Motor neuron (in vitro differentiated cells): ENCODE results near the gene PITPNM3. TPM values are rescaled to one million over a fixed set of nuclear protein-coding genes. Genes with fewer than 3 reads are reported as not detected.

ENCODE experiments used
- ATAC-seq, 8 experiments: fragments of 200-7000 bp; cut with Tn5 transposase; replicated peaks in 6 of 8; 2 replicates each; pipeline ENCODE4 v1.8.0; 2021; ENCODE audit warnings: mild to moderate bottlenecking in 8 of 8, moderate library complexity in 8 of 8
- H3K27ac ChIP-seq, 2 donors: fragments of 250-450 bp; sonication (Bioruptor Pico); 2 replicates each; pipeline ENCODE4 v1.9.0; 2021; ENCODE audit warnings: antibody characterized with exemption in 2 of 2, mild to moderate bottlenecking in 2 of 2, moderate library complexity in 1 of 2
- H3K4me1 ChIP-seq, 2 donors: fragments of 250-450 bp; sonication (Bioruptor Pico); replicated peaks in 1 of 2; 2 replicates each; pipeline ENCODE4 v1.6.1; 2021; ENCODE audit warnings: antibody characterized with exemption in 2 of 2, mild to moderate bottlenecking in 2 of 2, moderate library complexity in 1 of 2
- H3K4me3 ChIP-seq, 5 donors: fragments of 250-450 bp; sonication (Bioruptor Pico); 2 replicates each; pipeline ENCODE4 v1.9.0; 2021; ENCODE audit warnings: antibody characterized with exemption in 5 of 5, mild to moderate bottlenecking in 5 of 5, moderate library complexity in 4 of 5
- WGBS, 10 experiments: fragments of 450-650 bp; shearing (Covaris generic); methylation state at CpG; one replicate each; pipeline ENCODE4 v1.0.0; 2022; 5-methylcytosine and 5-hydroxymethylcytosine counted together
- in situ Hi-C, 9 experiments: fragments of 400-800 bp; cut with MboI; loops; one replicate each; pipeline ENCODE4 v1.15.0; 2021; ENCODE audit warnings: low sequenced_read_pairs in 9 of 9, low pct_unique_long_range_greater_than_20kb in 2 of 9; ENCODE audit not compliant: unreplicated experiment in 9 of 9
- total RNA-seq, 8 experiments: library from RNA; unstranded; fragments of 300-600 nt; gene quantifications; 2 replicates each; pipeline versions ENCODE4 v1.2.3 to v1.2.4, GENCODE V29; 2022

PITPNM3 gene
- total RNA-seq, 8 experiments from 2014 or later, result 0.31 to 10.1 (median 1.7) TPM

DNA sequence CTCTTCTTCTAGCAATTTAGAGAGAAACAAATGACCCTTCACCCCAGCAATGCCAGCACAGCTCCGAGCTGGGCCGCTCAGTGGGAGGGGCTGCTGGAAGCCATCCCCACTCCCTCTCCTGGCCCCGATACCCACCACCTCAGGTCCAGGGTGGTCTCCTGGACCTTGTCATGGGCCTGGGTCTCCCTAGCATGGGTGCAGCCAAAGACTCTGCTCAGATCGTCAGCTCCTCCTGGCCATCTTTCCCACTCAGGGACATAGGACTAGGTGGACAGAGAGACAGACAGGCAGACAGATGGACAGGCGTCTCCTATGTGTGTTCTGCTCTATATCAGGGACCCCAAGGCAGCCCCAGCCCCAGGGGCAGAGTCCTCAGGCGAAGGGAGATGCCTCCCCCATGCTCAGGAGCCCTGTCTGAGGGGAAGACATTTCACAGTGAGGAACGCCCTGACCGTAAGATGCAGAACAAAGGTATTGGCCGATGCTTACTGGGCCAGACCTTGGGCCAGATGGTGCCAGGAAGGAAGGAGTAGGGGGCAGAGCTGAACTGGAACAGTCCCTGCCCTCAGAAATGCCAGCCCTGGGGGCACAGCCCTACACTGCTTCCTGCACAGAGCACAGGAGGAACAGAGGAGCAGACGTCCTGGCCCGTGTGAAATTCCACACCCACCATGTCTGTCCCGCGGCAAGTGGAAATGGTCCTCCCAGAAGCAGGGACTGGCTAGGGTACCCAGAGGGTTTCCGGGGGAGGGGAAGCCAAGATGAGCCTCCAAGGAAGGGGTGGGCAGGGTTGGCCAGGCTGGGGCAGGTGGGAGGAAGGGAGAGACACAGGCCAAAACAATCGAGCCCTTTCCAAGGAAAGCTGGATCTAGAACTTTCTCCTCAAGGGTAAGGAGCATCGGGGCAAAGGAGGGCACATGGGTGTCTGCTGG, 13.0 kb downstream of the PITPNM3 start:
- ATAC-seq, result no peak
- H3K4me3 ChIP-seq, result no peak overlapping the region
- WGBS, 10 experiments, result 0 to 94% (median 56%) methylated on average over 1 to 7 of the region's 16 CpGs; no CpG with 5 or more reads in 2 of the 10 experiments
- H3K4me1 ChIP-seq, result no peaks in the 10 kb centered on the region
- in situ Hi-C loops, result no loop called here
- H3K27ac ChIP-seq, result no peak overlapping the region

GRCh38 chr17:6542577-6542976, 13.8 kb downstream of the PITPNM3 start:
- no peak for ATAC-seq
- 83 to 100% (median 86%) methylated on average over 1 to 4 of the region's 4 CpGs; no CpG with 5 or more reads in 5 of the 10 experiments for WGBS, 10 experiments
- in situ Hi-C loops, result no loop called here
- H3K27ac ChIP-seq, result no peak overlapping the region
- no peak overlapping the region for H3K4me3 ChIP-seq
- no peaks in the 10 kb centered on the region for H3K4me1 ChIP-seq

- H3K27ac ChIP-seq, result no peak overlapping the region
- H3K4me3 ChIP-seq, result no peak overlapping the region
- H3K4me1 ChIP-seq, result no peaks in the 10 kb centered on the region
- WGBS, 10 experiments, result 80 to 100% (median 89%) methylated on average over 2 to 4 of the region's 4 CpGs; no CpG with 5 or more reads in 6 of the 10 experiments
- in situ Hi-C loops, result no loop called here
- ATAC-seq, result no peak
These were observed 14.5 kb downstream of the PITPNM3 start for GRCh38 chr17:6541886-6542285.

GRCh38 chr17:6539871-6540270, 16.5 kb downstream of the PITPNM3 start:
- in situ Hi-C loops, result no loop called here
- Histone ChIP-seq H3K27ac (no peak overlapping the region), H3K4me1 (no peaks in the 10 kb centered on the region), H3K4me3 (no peak overlapping the region)
- WGBS, 10 experiments, result 27 to 83% (median 52%) methylated on average over 1 to 3 of the region's 3 CpGs; no CpG with 5 or more reads in 3 of the 10 experiments
- ATAC-seq, result no peak

DNA sequence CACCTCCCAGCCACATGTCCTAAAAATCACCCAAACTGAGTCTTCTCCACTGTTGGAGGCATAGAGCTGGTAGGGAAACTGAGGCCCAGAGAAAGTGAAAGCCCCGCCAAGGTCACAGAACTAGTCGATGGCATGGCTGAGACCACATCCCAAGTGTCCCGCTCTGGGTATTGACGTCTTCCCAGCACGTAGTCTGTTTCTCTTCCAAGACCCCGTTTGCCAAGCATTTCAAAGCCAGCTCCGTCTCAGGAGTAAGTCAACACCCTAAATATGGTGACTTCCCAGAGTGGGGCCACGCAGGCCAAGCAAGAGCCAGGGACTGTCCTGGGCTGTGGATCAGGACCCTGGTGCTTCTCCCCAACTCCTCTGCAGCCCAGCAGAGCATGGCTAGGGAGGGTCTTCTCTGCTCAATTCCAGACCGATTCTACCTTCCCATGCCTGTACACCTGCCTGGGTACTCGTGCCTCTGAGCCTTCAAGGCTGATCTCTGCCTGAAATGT, 19.7 kb downstream of the PITPNM3 start:
- no peak overlapping the region for H3K4me3 ChIP-seq
- no peaks in the 10 kb centered on the region for H3K4me1 ChIP-seq
- ATAC-seq, result no peak
- 33 to 100% (median 79%) methylated on average over 1 to 7 of the region's 10 CpGs; no CpG with 5 or more reads in 3 of the 10 experiments for WGBS, 10 experiments
- in situ Hi-C loops, result no loop called here
- H3K27ac ChIP-seq, result no peak overlapping the region

DNA sequence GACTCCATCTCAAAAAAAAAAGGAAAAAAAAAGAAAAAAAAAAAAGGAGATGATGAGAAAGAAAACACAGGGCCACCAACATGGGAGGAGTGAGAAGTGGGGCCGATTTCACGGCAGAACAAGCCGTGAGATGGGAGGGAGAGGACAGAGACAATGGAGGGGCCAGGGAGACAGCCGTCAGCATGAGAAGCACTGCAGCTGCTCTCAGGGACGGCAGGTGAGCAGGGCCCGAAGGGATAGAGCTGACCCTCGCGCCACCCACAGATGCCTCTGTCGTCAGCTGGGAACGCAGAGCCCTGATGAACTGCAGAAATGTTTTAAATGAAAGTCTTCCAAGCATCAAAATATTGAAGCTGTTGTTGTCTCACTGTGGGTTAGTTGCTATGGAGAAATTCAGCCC, 20.3 kb downstream of the PITPNM3 start:
- no peak for ATAC-seq
- 70 to 84% (median 80%) methylated on average over 2 to 7 of the region's 10 CpGs; no CpG with 5 or more reads in 4 of the 10 experiments for whole genome bisulfite sequencing, 10 experiments
- no peak overlapping the region for H3K4me3 ChIP-seq
- in situ Hi-C loops, result no loop called here
- no peaks in the 10 kb centered on the region for H3K4me1 ChIP-seq
- no peak overlapping the region for H3K27ac ChIP-seq

- H3K27ac ChIP-seq, result no peak overlapping the region
- in situ Hi-C loops, result no loop called here
- no peaks in the 10 kb centered on the region for H3K4me1 ChIP-seq
- ATAC-seq, result no peak
- 50 to 61% methylated on average over 1 to 2 of the region's 3 CpGs; no CpG with 5 or more reads in 8 of the 10 experiments for WGBS, 10 experiments
- H3K4me3 ChIP-seq, result no peak overlapping the region
These were observed 21.4 kb downstream of the PITPNM3 start for GRCh38 chr17:6534846-6535514.

GRCh38 chr17:6532441-6532885, 23.9 kb downstream of the PITPNM3 start:
- H3K4me3 ChIP-seq, result no peak overlapping the region
- WGBS, 10 experiments, result 0 to 100% (median 60%) methylated on average over 1 to 3 of the region's 5 CpGs; no CpG with 5 or more reads in 2 of the 10 experiments
- in situ Hi-C loops, result no loop called here
- H3K27ac ChIP-seq, result no peak overlapping the region
- H3K4me1 ChIP-seq, result no peaks in the 10 kb centered on the region
- no peak for ATAC-seq

DNA sequence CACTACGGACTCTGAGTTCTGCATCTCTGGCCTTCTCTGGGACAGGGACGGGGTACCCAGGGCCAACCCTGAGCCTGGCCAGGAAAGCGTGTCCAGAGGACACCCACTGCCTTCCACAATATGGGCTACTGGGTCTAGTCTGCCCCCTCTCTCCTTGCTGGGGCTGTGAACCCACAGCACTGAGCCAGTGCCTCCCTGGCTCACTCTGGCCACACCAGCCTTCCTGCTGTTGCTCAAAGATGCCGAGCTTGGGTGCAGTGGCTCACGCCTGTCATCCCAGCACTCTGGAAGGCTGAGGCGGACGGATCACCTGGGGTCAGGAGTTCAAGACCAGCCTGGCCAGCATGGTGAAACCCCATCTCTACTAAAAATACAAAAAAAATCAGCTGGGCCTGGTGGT, 24.8 kb downstream of the PITPNM3 start:
- no peak overlapping the region for H3K4me3 ChIP-seq
- no peaks in the 10 kb centered on the region for H3K4me1 ChIP-seq
- 60 to 85% (median 72%) methylated on average over 1 to 7 of the region's 7 CpGs; no CpG with 5 or more reads in 3 of the 10 experiments for WGBS, 10 experiments
- ATAC-seq, result no peak
- in situ Hi-C loops, result no loop called here
- no peak overlapping the region for H3K27ac ChIP-seq

- in situ Hi-C loops, result no loop called here
These were observed 25.9 kb downstream of the PITPNM3 start for GRCh38 chr17:6530324-6530920.

GRCh38 chr17:6528557-6528956, 27.8 kb downstream of the PITPNM3 start:
- no peak overlapping the region for H3K27ac ChIP-seq
- ATAC-seq, result peak in 1 of 8 experiments; percentile 34
- H3K4me1 ChIP-seq, result no peaks in the 10 kb centered on the region
- no peak overlapping the region for H3K4me3 ChIP-seq
- WGBS, 10 experiments, result 0 to 67% (median 30%) methylated on average over 1 to 3 of the region's 3 CpGs; no CpG with 5 or more reads in 3 of the 10 experiments
- in situ Hi-C loops, result no loop called here

More at GRCh38 chr17:6530324-6530920, 25.9 kb downstream of the PITPNM3 start:
- 33 to 100% (median 70%) methylated on average over 1 to 3 of the region's 5 CpGs; no CpG with 5 or more reads in 2 of the 10 experiments for WGBS, 10 experiments
- Histone ChIP-seq H3K27ac (no peak overlapping the region), H3K4me1 (no peaks in the 10 kb centered on the region), H3K4me3 (no peak overlapping the region)
- ATAC-seq, result no peak

GRCh38 chr17:6526362-6527152, 29.8 kb downstream of the PITPNM3 start:
- 33 to 94% (median 56%) methylated on average over 1 to 6 of the region's 6 CpGs; no CpG with 5 or more reads in 2 of the 10 experiments for WGBS, 10 experiments
- Histone ChIP-seq H3K27ac (no peak overlapping the region), H3K4me1 (no peaks in the 10 kb centered on the region), H3K4me3 (no peak overlapping the region)
- in situ Hi-C loops, result no loop called here
- no peak for ATAC-seq
